Body of pancreas (tissue), 4 donors: ENCODE results near the gene BEAN1.

Experiments
- CTCF ChIP-seq, 7 experiments: fragments of 450-650 bp in 4 of 7; fragments of 200-600 bp in 3 of 7; sonication (generic) in 3 of 7; IDR thresholded peaks; one replicate each; pipeline ENCODE4 v1.5.1; 2016 to 2019; ENCODE audit warnings: antibody characterized with exemption in 7 of 7
- POLR2A ChIP-seq, 3 donors: fragments of 450-650 bp; IDR thresholded peaks; one replicate each; pipeline ENCODE4 v1.6.1; 2016; ENCODE audit warnings: antibody characterized with exemption in 3 of 3, mild to moderate bottlenecking in 2 of 3

GRCh38 chr16:66503612-66504011 lies 76.5 kb downstream of the BEAN1 start:
- TF ChIP-seq POLR2A (IDR thresholded peaks at IDR 0.05) (no peak), CTCF (IDR thresholded peaks at IDR 0.05) (no peak)
